Posterior cingulate gyrus (tissue), 11 donors: ENCODE results near the gene FANCM.

ENCODE experiments used
- DNase-seq, 10 donors: peaks; one replicate each; pipeline versions ENCODE4 v3.0.0 to v3.0.0-alpha.2; 2020 to 2021; ENCODE audit warnings: mixed read lengths in 3 of 10
- intact Hi-C: fragments of 100-400 bp; cut with DNase I; formaldehyde crosslinking; loops from one replicate; pipeline ENCODE4 v1.15.1; 2023

The FANCM gene

DNA sequence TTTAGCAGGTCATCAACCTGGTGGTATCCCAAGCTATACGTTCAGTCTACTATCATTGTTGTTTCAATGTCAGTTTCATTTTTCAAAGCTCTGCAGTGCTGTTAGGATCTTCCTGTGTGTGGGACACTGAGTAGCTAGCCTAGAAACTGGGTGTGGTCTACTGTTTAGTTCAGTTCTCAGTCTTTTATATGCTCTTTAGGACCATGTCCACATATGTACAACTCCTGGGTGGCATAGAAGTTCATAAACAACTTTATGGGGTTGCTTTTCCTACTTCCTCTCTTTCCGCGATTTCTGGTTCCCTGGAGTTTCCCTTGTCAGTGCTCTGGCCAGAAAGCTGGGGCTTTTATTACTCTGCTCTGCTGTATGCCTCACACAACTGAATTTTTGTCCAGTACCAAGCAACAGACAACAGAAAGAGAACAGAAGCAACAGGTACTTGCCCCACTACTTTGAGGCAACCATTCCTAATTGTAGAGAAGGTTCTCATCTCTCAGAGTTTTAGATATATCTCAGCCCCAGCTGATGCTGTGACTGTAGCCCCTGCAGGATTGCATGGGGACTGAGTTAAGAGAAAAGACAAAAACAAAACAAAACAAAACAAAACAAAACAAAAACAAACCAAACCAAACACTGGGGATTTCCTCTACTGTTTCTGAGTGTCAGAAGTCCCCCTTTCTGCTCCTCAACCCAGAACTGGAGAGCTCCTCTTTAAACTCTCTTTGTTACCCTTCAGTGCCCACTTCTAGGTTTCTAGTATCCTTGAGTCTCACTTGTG is 86.9 kb downstream of the FANCM start:
- no peak for DNase-seq
- intact Hi-C loops = no loop called here

DNA sequence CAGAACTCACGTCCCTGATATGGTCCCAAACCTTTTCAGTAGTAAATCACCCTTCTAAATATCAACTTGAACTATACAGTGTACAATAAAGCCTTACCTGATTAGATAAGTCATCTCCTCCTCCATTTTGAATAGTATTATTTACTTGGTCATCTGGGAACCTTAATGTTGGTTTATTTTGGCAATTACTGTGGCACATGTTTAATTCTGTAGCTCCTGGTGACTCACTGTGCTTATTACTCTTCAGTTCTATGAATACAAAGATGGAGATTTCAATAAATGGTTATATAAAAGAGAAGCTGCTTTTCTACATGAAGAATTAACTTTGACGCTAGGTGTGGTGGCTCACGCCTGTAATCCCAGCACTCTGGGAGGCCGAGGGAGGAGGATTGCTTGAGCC is 91.8 kb downstream of the FANCM start:
- DNase-seq = no peak
- intact Hi-C loops = no loop called here

DNA sequence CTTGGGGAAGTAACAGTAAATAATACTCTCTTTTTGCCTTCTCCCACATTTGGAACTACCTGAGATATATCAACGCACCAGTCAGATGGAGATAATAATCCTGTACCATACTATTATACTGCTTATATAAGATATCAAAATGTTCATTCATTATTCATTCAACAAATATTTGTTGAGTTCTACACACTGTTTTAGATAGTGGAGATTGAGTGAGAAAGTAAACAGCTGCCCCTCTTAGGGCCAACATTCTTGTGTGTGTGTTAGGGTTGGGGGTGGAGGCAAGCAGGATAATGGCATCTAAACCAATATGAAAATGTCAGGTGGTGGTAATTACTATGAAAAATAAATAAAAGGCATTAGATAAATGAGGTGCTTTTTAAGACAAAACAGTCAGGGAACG is 103.3 kb downstream of the FANCM start:
- DNase-seq = no peak
- intact Hi-C loops = no loop called here

DNA sequence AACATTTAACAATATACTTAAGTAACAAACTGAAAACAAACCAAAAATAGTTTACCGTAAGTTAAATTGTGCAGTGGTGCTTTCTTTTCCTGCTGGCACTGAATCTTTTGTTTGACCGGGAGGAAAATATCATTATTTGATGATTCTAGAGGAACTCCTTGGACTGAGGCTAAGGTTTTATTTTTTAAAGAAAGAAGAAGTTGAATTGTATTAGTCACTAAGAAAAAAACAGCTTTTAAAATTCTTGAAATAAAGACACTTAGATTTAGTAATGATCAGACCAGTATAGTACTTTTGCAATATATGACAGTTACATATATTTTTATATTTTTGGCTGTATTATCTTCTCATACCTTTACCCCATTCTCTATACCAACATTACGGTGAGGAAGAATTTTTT is 107.0 kb downstream of the FANCM start:
- intact Hi-C loops = no loop called here

DNA sequence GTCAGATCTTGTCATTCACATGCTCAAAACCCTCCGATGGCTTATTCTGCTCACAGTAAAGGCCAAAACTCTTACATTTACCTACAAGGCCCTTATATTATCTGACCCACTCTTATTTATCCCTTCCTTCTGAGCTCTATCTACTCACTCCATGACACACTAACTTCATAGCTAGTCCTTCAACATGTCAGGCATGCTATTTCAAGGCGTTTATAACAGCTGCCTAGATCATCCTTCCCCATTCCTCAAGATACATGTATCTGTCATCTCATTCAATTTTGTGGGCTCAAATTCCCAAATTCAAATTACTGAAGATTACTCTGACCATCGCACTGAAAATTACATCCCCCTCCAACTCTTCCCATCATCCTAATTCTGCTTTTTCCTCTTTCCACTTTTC is 110.4 kb downstream of the FANCM start:
- intact Hi-C loops = no loop called here

More for the DNA sequence above, 107.0 kb downstream of the FANCM start:
- DNase-seq = no peak

GRCh38 chr14:45246691-45247090 is 111.0 kb downstream of the FANCM start:
- intact Hi-C loops = no loop called here
- DNase-seq = no peak

More for the DNA sequence above, 110.4 kb downstream of the FANCM start:
- no peak for DNase-seq

GRCh38 chr14:45247427-45247826 is 111.7 kb downstream of the FANCM start:
- intact Hi-C loops = no loop called here
- no peak for DNase-seq

GRCh38 chr14:45249856-45250575 is 114.3 kb downstream of the FANCM start:
- DNase-seq = no peak
- intact Hi-C loops = loop anchor here (5.0 to 10.0 kb wide), 2 partner anchors 115 to 338 kb away; partner anchors contain the start of genes FANCM and FKBP3
